HL-60 (cell line): ENCODE measurements around the gene ALOXE3.
A peak's percentile ranks its signal among the peaks of the same experiment; 100 is the strongest.

Source experiments
- DNase-seq, 2 experiments: peaks; one replicate each; pipeline ENCODE4 v3.0.0-alpha.2; 2010 to 2020; ENCODE audit warnings: low read depth in 1 of 2, low spot score in 1 of 2
- H3K27ac ChIP-seq: fragments of 250-450 bp; sonication (Bioruptor Pico); replicated peaks from 2 replicates; pipeline ENCODE4 v1.5.1; 2020; ENCODE audit warnings: mild to moderate bottlenecking, moderate library complexity
- H3K27me3 ChIP-seq: fragments of 250-450 bp; sonication (Bioruptor Pico); 2 replicates; pipeline ENCODE4 v1.5.1; 2021; ENCODE audit warnings: mild to moderate bottlenecking, moderate library complexity; ENCODE audit not compliant: insufficient read depth, poor library complexity, severe bottlenecking
- H3K4me3 ChIP-seq: replicated peaks from 2 replicates; pipeline ENCODE4 v1.5.1; 2011; ENCODE audit warnings: mild to moderate bottlenecking, control low read depth, low read length; ENCODE audit not compliant: insufficient read depth
- GABPA ChIP-seq: IDR thresholded peaks from 2 replicates; pipeline ENCODE4 v1.6.1; 2012; ENCODE audit warnings: low read depth
- POLR2AphosphoS5 ChIP-seq: IDR thresholded peaks from 2 replicates; pipeline ENCODE4 v1.6.1; 2012; ENCODE audit warnings: low read depth
- SPI1 ChIP-seq: IDR thresholded peaks from 2 replicates; pipeline ENCODE4 v1.6.1; 2012; ENCODE audit warnings: low read depth, mild to moderate bottlenecking, borderline replicate concordance
- TF ChIP-seq, protein P1 (sequence below): IDR thresholded peaks from 2 replicates; pipeline ENCODE4 v1.6.1; 2012; ENCODE audit warnings: low read depth; ENCODE audit not compliant: insufficient replicate concordance
- TF ChIP-seq, protein P2 (sequence below): IDR thresholded peaks from one replicate; pipeline ENCODE4 v1.5.1; 2011; ENCODE audit warnings: low read length, control low read depth, inconsistent platforms; ENCODE audit not compliant: insufficient read depth

The ALOXE3 gene

DNA sequence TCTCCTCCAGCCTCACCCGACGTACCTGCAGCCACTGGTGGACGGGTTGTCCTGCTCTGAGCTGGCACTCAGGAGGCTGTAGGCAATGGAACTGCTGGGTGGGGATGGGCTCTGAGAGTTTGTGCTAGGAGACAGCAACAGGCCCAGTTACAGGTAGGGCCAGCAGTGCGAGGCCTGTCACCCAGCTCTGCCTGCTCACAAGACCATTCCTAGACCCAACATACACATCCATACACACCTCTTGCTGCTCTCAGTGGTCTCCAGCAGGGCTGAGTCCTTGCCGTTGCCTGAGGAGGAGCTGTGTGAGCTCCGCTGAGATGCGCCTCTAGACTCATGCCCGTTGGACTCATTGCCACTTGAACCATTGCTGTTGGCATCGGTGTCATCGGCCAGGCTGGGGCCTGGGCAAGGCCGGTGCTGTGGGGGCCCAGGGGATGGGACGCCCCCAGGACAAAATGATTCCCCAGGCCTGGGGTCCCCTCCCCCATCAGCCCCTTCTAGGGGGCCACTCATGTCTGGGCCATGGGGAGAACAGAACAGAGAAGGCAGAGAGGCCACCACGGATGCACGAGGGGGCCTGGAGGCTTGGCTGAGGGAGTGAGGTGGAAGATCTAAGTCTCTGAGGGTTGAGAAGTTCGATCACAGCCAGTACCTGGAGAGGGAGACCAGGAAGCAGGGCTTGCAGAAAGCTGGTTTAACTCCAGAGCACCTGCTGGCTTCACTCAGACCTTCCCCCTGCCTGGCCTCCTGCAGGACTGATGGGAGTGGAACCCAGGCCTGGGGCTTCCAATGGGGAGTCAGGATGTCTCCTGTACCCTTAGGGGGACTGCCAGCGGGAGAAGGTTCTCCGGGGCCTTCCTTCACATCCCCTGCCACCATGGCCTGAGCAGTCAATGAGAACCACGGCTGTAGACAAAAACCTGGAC, 32.1 kb upstream of the ALOXE3 start:
- H3K4me3 ChIP-seq = peak overlapping the region; percentile 49
- DNase-seq = no peak
- TF ChIP-seq, protein P1, sequence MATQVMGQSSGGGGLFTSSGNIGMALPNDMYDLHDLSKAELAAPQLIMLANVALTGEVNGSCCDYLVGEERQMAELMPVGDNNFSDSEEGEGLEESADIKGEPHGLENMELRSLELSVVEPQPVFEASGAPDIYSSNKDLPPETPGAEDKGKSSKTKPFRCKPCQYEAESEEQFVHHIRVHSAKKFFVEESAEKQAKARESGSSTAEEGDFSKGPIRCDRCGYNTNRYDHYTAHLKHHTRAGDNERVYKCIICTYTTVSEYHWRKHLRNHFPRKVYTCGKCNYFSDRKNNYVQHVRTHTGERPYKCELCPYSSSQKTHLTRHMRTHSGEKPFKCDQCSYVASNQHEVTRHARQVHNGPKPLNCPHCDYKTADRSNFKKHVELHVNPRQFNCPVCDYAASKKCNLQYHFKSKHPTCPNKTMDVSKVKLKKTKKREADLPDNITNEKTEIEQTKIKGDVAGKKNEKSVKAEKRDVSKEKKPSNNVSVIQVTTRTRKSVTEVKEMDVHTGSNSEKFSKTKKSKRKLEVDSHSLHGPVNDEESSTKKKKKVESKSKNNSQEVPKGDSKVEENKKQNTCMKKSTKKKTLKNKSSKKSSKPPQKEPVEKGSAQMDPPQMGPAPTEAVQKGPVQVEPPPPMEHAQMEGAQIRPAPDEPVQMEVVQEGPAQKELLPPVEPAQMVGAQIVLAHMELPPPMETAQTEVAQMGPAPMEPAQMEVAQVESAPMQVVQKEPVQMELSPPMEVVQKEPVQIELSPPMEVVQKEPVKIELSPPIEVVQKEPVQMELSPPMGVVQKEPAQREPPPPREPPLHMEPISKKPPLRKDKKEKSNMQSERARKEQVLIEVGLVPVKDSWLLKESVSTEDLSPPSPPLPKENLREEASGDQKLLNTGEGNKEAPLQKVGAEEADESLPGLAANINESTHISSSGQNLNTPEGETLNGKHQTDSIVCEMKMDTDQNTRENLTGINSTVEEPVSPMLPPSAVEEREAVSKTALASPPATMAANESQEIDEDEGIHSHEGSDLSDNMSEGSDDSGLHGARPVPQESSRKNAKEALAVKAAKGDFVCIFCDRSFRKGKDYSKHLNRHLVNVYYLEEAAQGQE = no peak
- TF ChIP-seq, protein P2, sequence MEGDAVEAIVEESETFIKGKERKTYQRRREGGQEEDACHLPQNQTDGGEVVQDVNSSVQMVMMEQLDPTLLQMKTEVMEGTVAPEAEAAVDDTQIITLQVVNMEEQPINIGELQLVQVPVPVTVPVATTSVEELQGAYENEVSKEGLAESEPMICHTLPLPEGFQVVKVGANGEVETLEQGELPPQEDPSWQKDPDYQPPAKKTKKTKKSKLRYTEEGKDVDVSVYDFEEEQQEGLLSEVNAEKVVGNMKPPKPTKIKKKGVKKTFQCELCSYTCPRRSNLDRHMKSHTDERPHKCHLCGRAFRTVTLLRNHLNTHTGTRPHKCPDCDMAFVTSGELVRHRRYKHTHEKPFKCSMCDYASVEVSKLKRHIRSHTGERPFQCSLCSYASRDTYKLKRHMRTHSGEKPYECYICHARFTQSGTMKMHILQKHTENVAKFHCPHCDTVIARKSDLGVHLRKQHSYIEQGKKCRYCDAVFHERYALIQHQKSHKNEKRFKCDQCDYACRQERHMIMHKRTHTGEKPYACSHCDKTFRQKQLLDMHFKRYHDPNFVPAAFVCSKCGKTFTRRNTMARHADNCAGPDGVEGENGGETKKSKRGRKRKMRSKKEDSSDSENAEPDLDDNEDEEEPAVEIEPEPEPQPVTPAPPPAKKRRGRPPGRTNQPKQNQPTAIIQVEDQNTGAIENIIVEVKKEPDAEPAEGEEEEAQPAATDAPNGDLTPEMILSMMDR = no peak
- no peak for TF ChIP-seq GABPA
- TF ChIP-seq POLR2AphosphoS5 = no peak
- no peak for TF ChIP-seq SPI1
- H3K27me3 ChIP-seq = no peaks in the 10 kb centered on the region
- H3K27ac ChIP-seq = no peak overlapping the region

DNA sequence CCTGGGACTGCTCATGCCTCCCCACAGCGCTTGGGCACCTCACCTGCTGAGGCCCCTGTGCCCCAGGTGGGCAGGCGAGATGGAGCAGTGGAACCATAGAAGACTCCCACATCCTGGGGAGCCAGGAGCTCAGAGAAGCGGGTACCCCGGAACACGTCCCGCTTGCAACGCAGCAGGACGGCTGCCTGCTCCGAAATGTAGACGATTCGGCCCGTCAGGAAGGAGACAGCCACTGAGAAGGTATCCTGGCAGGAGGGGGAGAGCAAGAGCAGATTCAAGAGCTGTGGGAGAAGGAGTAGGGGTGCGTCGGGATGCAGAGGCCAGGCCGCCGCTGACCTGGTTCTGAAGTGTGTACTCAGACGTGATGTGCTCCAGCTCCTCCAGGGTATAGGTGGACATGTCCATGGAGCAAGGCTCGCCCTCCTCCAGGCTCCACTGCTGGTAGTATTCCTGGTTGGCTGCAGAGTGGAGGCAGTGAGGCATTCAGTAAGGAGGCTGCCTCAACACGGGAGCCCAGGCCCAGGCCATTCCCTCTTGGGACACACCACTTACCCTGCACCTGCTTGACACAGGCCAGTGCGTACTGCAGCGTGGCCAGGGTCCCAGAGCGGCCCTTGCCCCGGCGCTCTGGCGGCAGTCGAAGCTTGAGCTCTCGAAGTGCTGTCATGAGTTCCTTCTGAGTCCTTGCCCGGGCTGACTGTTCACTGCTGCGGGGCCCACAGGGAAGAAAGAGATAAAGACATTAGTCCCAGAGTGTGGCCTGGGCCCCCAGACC, 31.3 kb upstream of the ALOXE3 start:
- H3K27me3 ChIP-seq = no peaks in the 10 kb centered on the region
- no peak overlapping the region for H3K27ac ChIP-seq
- TF ChIP-seq GABPA = no peak
- TF ChIP-seq POLR2AphosphoS5 = no peak
- TF ChIP-seq, protein P1 = no peak
- TF ChIP-seq SPI1 = no peak
- TF ChIP-seq, protein P2 = no peak
- H3K4me3 ChIP-seq = no peak overlapping the region
- no peak for DNase-seq

DNA sequence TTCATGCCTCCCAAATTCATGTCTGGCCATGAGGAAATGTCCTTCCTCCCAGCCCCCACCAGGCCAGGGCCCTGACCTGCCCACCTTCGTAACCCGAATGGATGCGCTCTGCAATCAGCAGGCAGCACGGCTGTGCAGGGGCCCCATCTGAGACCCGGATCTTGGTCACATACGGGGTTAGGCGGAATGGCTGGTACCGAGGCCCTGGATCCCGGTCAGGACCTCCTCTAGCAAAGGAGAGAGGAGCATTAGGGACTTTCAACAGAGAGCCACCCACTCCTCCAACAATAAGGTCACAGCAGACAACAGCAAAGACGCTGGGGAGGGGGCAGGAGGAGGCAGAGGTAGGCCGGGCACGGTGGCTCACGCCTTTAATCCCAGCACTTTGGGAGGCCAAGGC, 30.2 kb upstream of the ALOXE3 start:
- Histone ChIP-seq H3K27me3 (no peaks in the 10 kb centered on the region), H3K4me3 (no peak overlapping the region), H3K27ac (no peak overlapping the region)
- no peak for DNase-seq
- TF ChIP-seq, protein P1 = no peak
- TF ChIP-seq GABPA = no peak
- no peak for TF ChIP-seq POLR2AphosphoS5
- no peak for TF ChIP-seq SPI1
